NCI-H1694 treated with DMSO at 0.1 percent for 48 hours (cell line): ENCODE measurements around the gene FBXO3.
A peak's percentile ranks its signal among the peaks of the same experiment; 100 is the strongest.
"Not testable (repeated sequence)": the region's sequence is repeated elsewhere in the genome, so short reads cannot be mapped to it uniquely, and the experiment has no call there.

ENCODE experiments used
- DNase-seq: peaks from one replicate; lab custom pipeline; 2025; lab: John Stamatoyannopoulos, UW

The FBXO3 gene

GRCh38 chr11:33727539-33727938, 46.8 kb downstream of the FBXO3 start:
- DNase-seq = not testable (repeated sequence)

- no peak for DNase-seq
Observed at GRCh38 chr11:33725496-33725895, 48.8 kb downstream of the FBXO3 start.

- DNase-seq = no peak
Observed at GRCh38 chr11:33724644-33725035, 49.7 kb downstream of the FBXO3 start.

- DNase-seq = no peak
Observed at GRCh38 chr11:33723238-33723881, 51.0 kb downstream of the FBXO3 start.

GRCh38 chr11:33722590-33723234, 51.6 kb downstream of the FBXO3 start:
- no peak for DNase-seq

- no peak for DNase-seq
Observed at GRCh38 chr11:33721984-33722383, 52.3 kb downstream of the FBXO3 start.

GRCh38 chr11:33721426-33721825, 52.9 kb downstream of the FBXO3 start:
- peak; percentile 78 for DNase-seq

GRCh38 chr11:33719587-33719986, 54.7 kb downstream of the FBXO3 start:
- no peak for DNase-seq

- no peak for DNase-seq
Observed at GRCh38 chr11:33718440-33718839, 55.9 kb downstream of the FBXO3 start.

GRCh38 chr11:33716243-33716642, 58.1 kb downstream of the FBXO3 start:
- peak; percentile 40 for DNase-seq

GRCh38 chr11:33713856-33714398, 60.4 kb downstream of the FBXO3 start:
- no peak for DNase-seq

- DNase-seq = no peak
Observed at GRCh38 chr11:33713151-33713855, 61.0 kb downstream of the FBXO3 start.

GRCh38 chr11:33712436-33712835, 61.9 kb downstream of the FBXO3 start:
- DNase-seq = no peak

- DNase-seq = peak; percentile 23
Observed at GRCh38 chr11:33709466-33709865, 64.9 kb downstream of the FBXO3 start.

- no peak for DNase-seq
Observed at GRCh38 chr11:33708985-33709384, 65.3 kb downstream of the FBXO3 start.

GRCh38 chr11:33707831-33708230, 66.5 kb downstream of the FBXO3 start:
- DNase-seq = not testable (repeated sequence)

GRCh38 chr11:33706966-33707365, 67.4 kb downstream of the FBXO3 start:
- DNase-seq = no peak

- no peak for DNase-seq
Observed at GRCh38 chr11:33706546-33706945, 67.8 kb downstream of the FBXO3 start.

GRCh38 chr11:33704240-33705002, 69.9 kb downstream of the FBXO3 start:
- no peak for DNase-seq

GRCh38 chr11:33703788-33704187, 70.5 kb downstream of the FBXO3 start:
- DNase-seq = no peak

GRCh38 chr11:33703234-33703633, 71.1 kb downstream of the FBXO3 start:
- DNase-seq = no peak
